OCI-LY7 (cell line): Measurements from ENCODE around the gene POLA1.

Experiments
- EZH2phosphoT487 ChIP-seq: fragments of 200-600 bp; sonication (generic); IDR thresholded peaks from 2 replicates; pipeline ENCODE4 v1.6.1; 2018; ENCODE audit warnings: low read depth, borderline replicate concordance, mild to moderate bottlenecking, mixed run types, antibody characterized with exemption, low read length, moderate library complexity, mixed read lengths
- TF ChIP-seq, protein P1 (sequence below): fragments of 200-600 bp; sonication (generic); conservative IDR thresholded peaks from 2 replicates; pipeline ENCODE4 v1.5.1; 2014; ENCODE audit warnings: mild to moderate bottlenecking, antibody characterized with exemption, low read length, moderate library complexity, mixed read lengths

GRCh38 chrX:24963823-24964222 is 270.1 kb downstream of the POLA1 start:
- TF ChIP-seq, protein P1, sequence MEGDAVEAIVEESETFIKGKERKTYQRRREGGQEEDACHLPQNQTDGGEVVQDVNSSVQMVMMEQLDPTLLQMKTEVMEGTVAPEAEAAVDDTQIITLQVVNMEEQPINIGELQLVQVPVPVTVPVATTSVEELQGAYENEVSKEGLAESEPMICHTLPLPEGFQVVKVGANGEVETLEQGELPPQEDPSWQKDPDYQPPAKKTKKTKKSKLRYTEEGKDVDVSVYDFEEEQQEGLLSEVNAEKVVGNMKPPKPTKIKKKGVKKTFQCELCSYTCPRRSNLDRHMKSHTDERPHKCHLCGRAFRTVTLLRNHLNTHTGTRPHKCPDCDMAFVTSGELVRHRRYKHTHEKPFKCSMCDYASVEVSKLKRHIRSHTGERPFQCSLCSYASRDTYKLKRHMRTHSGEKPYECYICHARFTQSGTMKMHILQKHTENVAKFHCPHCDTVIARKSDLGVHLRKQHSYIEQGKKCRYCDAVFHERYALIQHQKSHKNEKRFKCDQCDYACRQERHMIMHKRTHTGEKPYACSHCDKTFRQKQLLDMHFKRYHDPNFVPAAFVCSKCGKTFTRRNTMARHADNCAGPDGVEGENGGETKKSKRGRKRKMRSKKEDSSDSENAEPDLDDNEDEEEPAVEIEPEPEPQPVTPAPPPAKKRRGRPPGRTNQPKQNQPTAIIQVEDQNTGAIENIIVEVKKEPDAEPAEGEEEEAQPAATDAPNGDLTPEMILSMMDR = no peak
- TF ChIP-seq EZH2phosphoT487 = no peak
